ENCODE results near the gene HCFC1.

HCFC1 gene

GRCh38 chrX:153903238-153903980 is 68.2 kb downstream of the HCFC1 start:
- no peak for DNase-seq (ENCODE audit: low read depth in 3 of 3)

DNA sequence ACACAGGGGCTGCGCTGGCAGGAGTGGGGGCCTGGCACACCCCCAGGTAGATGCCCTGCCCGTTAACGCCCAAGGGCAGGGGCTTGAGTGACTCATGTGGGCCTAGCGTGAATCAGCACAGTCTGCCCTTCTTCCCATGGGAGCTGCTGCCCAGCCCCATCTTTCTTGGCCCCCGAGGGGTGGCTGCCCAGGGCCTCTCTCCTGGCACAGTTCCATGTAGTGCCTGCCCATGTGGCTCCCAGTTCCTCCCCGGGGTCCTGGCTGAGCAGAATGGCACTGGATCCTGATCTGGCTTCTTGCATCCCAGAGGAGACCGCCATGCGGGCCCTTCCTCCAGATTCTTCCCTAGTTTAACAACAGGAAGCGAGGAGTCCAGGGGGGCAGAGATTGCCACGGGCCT is 69.2 kb downstream of the HCFC1 start:
- DNase-seq (ENCODE audit: low read depth in 3 of 3): no peak

- no peak for DNase-seq (ENCODE audit: low read depth in 3 of 3)
Measured at GRCh38 chrX:153901753-153902140, 69.9 kb downstream of the HCFC1 start.

GRCh38 chrX:153900831-153901752 is 70.5 kb downstream of the HCFC1 start:
- DNase-seq (ENCODE audit: low read depth in 3 of 3): peak; percentile 20 to 57 (median 32)

- DNase-seq (ENCODE audit: low read depth in 3 of 3): no peak
Measured at GRCh38 chrX:153897899-153898298, 73.7 kb downstream of the HCFC1 start.
